Pulmonary artery endothelial cell (primary cell): ENCODE data around the gene BCR. TPM values are rescaled to one million over a fixed set of nuclear protein-coding genes. Genes with fewer than 3 reads are reported as not detected.
A peak's percentile ranks its signal among the peaks of the same experiment; 100 is the strongest.

Experiments used
- DNase-seq: peaks from one replicate; pipeline ENCODE4 v3.0.0-alpha.2; 2011; ENCODE audit warnings: low read depth, low spot score
- total RNA-seq: library from RNA; depleted of rRNA; stranded (reverse); fragments of >200 nt; gene quantifications from 2 replicates; pipeline ENCODE4 v1.2.3, GENCODE V29; 2014

Gene BCR
- total RNA-seq, 1 donor from 2014 or later = 131 TPM

DNA sequence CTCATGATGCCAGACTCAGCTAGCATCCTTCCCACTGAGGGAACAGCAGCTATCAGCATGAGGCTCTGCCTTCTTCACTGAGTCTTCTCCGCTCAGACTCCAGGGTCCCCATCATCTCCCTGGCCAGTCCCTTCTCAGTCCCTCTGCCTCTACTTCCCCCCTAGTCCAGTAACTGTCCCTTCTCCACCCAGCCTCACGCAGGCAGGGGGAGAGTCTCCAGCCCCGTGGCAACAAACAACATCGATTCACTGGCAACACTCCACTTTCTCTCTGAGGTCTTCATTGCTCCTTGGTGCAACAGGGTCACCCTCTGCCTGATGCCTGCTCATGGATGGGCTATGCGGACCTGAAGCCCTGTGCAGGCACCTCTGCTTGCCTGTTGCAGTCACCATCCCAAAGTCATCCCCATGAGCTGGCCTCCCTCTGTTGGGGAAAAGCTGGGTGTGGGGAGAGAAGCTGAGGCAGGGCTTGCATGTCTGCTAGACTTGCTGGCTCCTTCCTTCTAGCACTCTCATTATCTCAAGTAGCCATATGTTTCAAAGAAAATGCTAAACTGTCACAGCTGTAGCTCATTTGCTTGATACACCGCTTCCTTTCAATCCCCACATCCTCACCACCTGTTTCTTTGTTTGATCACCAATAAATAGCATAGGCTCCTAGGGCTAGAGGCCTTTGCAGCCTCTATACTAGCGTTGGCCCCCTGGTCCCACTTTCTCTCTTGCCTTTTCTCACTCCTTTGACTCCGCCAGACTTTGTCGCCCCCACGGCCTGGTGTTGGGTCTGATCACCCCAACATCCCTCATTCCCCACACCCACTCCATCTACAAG is 4.3 kb upstream of the BCR start:
- DNase-seq = no peak

DNA sequence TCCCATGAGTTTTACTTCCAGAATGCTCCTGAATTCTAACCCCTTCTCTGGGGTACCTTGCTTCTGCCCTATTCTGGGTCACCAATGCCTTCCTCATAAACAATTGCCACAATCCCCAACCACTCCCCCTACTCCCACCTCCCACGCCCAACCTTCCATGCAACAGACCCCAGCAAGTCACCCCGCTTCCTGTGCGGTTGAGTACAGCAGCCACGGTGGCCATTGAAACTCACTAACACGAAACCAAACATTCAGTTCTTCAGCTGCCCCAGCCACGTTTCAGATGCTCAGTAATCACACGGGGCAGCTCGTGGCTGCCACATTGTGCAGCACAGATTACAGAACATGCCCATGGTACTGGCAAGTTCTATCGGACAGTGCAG is 3.7 kb upstream of the BCR start:
- DNase-seq = no peak

DNA sequence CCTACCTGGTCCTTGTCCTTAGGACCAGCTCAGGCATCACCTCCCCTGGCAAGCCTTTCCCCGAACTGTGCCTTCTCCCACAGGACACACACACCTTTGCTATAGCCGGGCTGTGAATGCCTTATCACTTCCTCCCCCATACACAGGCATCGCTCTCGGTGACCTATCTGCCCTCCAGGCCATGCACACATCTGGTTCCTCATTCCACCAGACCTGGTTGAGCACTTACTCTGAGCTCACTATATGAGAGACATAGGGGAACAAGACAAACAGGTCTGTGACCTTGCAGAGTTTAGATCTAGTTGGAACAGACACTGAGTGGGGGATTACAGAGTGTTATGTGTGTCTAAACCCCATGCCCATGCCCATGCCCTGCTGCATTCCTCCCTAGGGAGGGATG is 3.1 kb upstream of the BCR start:
- no peak for DNase-seq

DNA sequence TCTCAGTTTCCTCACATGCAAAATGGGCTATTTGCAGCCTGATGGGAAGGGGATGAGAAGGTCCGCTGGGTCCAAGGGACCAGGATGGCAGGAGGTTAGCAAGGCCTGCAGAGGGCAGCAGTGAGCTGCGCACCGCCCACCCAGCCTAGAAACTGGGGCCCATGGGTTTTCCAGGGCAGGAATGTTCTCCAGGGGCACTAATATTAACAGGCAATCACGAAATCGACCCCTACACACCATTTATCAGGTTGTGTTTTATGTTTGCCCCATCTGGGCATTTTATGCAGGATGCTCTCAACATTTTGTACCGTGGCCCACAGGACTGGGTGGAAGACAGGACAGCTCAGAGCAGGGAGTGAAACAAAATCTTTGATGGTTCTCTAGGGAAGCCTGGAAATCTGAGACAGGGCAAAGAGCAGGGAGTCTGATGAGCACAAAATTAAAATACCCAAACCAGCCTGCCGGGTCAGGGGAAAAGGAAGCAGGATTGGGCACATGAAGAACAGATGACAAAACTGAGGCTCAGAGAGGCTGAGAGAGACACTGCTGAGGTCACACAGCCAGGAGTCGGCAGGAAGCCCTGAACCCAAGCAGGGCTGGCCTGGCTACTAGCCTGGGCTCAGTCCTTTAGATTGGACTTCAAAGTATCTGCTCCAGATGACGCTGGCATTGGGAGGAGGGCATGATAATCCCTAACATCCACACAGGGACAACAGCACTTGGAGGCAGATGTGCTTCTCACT is 1.6 kb upstream of the BCR start:
- no peak for DNase-seq

DNA sequence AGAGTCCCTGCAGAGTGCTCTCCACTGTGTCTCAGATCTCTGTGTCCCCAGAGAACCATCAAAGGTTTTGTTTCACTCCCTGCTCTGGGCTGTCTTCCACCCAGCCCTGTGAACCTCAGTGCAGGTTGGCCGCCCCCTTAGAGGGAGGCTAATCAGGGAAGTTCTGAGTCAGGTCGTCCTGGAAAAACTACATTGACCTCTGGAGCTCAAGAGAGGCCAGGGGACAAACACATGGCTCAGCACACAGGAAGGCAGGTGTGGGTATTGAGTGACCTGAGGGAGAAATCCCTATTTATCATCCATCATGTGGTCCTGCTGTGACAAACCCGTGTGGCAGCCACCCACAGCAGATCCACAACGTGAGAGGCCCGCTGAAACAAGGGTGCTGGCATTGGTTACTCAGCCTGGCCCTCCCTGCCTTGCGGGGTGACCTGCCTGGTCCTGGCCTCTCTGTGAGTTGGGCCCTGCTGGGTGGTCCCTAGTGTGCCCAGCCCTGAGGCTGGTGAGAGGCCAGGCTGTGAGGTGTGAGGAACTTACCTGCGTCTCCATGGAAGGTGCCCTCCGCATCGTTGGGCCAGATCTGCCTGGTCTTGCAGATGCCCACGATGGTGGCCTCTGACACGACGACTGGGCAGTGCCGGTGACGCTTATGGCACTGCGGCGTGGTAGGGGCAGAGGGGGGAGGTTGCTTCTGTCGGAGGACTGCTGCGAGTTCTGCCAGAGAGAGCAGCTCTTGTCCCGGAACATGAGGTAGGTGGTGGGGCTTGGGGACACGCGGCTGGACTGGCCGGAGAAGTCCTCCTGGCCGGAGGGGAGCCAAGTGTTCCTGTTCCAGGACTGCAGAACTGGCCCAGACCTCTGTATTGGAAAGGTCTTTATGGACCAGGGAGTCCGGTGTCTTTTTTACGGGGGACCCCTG is 669 bp upstream of the BCR start:
- no peak for DNase-seq

DNA sequence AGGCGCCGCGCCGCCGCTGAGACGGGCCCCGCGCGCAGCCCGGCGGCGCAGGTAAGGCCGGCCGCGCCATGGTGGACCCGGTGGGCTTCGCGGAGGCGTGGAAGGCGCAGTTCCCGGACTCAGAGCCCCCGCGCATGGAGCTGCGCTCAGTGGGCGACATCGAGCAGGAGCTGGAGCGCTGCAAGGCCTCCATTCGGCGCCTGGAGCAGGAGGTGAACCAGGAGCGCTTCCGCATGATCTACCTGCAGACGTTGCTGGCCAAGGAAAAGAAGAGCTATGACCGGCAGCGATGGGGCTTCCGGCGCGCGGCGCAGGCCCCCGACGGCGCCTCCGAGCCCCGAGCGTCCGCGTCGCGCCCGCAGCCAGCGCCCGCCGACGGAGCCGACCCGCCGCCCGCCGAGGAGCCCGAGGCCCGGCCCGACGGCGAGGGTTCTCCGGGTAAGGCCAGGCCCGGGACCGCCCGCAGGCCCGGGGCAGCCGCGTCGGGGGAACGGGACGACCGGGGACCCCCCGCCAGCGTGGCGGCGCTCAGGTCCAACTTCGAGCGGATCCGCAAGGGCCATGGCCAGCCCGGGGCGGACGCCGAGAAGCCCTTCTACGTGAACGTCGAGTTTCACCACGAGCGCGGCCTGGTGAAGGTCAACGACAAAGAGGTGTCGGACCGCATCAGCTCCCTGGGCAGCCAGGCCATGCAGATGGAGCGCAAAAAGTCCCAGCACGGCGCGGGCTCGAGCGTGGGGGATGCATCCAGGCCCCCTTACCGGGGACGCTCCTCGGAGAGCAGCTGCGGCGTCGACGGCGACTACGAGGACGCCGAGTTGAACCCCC is 798 bp downstream of the BCR start:
- DNase-seq = no peak

DNA sequence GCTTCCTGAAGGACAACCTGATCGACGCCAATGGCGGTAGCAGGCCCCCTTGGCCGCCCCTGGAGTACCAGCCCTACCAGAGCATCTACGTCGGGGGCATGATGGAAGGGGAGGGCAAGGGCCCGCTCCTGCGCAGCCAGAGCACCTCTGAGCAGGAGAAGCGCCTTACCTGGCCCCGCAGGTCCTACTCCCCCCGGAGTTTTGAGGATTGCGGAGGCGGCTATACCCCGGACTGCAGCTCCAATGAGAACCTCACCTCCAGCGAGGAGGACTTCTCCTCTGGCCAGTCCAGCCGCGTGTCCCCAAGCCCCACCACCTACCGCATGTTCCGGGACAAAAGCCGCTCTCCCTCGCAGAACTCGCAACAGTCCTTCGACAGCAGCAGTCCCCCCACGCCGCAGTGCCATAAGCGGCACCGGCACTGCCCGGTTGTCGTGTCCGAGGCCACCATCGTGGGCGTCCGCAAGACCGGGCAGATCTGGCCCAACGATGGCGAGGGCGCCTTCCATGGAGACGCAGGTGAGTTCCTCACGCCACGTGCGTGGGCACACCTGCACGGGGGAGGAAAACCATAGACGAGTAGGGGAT is 1.5 kb downstream of the BCR start:
- no peak for DNase-seq

DNA sequence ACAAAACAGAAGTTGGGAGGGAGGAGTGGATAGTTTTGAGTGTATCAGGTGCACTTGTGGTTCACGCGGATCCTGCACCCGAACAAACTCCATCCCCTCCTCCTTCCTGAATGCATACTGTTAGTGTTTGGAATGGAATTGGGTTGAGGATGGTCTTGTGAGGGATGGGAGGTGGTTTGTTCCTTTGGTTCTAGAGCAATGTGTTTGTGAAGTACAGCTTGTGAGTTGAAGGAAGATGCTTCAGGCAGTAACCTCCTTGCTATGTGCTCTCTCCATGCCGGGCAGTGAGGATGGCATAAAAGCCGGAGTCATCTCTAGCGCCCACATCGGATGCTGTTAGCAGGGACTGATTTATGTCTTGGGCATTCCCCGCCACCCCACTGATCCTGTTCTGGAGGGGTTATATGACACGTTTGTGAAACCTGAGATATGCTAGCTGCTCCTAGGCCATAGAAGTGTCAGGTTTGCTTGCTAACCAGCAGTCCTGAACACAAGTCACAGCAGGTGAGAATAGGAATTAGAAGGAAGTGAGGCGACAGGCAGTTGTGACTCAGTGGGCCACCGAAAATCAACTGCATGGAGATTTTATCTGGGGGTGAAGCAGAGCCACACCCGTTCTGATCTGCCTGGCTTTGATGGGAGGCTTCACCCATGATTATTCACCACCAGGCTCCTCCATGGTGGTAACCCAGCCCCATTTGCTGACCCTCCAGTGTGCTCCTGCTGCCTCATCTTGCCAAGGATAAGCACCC is 2.2 kb downstream of the BCR start:
- no peak for DNase-seq

DNA sequence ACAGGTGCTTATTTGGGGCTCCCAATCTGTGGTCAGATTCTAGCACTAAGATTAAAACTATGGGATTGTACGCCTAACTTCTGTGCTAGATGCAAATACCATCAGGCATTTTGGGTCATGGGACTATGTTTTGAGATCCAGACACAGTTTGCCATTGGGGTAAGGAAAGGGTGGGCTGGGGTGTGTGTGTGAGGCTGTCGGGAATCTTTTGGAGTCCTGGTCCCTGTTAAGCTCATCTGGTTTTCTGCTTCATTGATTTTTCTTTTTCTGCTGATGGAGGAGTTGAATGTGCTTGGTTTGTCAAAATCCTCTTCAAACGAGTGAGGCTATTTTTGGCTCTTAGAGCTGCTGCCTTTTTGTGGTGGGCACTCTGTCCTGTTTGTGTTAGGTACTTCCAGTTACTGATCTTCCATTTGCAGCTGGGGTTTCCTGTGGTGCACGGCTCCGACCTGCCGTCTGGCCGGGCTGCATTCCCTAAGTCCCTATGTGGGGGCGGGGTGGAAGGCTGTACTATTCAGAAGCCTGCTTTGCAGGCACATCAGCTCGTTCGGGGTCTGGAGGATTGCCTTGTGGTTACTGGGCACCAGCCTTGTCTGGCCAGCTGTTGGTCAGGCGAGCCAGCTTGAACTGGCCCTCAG is 2.9 kb downstream of the BCR start:
- DNase-seq = no peak

DNA sequence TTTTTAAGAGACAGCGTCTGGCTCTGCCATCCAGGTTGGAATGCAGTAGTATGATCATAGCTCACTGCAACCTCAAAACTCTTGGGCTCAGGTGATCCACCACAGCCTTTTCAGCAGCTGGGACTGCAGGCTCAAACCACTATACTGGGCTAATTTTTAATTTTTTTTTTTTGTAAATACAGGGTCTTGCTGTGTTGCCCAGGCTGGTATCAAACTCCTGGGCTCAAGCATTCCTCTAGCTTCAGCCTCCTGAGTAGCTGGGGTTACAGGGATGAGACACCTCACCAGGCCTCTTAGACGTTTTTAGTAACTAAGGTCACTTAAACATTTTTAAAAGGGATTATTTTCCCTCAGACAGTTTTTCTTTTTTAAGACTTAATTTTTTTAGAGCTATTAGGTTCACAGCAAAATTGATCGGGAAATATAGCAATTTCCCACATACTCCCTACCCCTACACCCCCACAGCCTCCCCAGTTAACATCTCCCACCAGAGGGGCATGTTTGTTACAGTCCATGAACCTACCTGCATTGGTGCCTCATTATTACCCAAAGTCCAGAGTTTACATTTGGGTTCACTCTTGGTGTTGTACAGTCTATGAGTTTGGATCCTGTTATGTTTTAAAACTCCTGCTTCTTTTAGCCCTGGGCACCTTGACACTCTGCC is 3.9 kb downstream of the BCR start:
- DNase-seq = no peak

DNA sequence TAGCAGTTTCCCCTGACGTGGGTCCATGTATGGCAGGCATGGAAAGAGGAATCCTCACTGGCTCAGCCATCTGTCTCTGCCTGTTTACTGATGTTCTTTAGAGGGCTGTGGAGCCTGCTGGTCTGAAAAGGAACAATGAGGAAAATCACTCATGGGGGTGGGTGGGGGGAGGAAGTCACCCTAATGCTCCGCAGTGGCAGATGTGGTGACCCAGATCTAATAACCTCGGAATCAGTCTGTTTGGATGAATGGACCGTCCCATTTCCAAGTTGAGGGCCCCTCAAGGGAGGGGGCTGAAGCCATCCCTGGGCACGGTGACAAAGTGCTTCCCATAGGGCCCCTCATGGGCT is 4.4 kb downstream of the BCR start:
- DNase-seq = no peak

DNA sequence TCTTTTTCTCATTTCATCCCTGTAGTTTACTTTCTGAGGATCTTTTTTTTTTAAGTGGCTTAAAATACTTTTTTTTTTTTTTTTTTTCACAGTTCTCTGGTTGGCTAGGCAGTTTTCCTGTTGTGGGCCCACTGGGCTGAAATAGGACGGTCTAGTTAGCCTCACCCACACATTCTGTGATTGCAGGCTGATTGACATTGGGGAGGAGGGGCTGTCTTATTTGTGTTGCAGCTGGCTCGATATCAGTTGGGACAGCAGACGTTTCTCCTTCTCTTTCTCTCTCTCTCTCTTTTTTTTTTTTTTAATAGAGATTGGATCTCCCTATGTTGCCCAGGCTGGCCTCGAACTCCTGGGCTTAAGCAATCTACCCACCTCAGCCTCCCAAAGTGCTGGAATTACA is 6.9 kb downstream of the BCR start:
- DNase-seq = no peak

DNA sequence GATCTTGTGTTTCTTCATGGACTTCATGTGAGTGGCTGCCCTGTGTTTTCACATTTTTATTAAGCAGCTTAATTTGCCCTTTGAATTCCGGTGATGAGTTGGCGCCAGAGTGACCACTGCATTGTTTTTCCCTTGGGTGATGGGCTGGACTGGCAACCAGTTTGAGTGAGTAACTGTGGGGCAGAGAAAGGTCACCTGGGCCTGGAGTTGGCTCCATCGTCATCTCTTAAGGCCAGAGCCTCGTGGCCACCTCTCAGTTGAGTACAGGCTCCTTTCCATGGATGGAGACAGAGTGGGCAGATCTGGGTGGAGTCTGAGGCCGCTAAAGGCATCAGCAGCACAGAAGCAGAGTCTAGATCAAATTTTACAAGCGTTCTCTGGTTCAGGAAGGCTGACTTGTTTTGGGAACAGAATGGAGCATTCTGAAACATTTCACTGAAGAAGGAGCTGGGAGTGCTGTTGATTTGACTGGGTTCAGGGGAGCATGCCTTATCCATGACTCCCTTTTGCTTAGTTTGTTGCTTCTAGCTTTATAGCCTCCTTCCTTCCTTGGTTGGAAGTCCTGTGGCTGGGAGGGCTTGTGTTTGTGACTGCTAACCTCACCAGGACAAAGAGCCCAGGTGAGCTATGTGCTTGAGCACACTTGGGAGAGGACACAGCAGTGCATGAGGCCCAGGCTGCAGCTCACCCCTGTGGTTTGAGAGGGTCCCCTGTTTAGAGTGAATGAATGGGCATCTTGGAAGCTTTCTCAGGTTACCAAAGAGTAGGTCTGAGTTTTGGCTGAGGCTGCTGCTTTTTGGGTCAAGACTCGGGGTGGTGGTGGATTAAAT is 7.8 kb downstream of the BCR start:
- DNase-seq = peak; percentile 64

DNA sequence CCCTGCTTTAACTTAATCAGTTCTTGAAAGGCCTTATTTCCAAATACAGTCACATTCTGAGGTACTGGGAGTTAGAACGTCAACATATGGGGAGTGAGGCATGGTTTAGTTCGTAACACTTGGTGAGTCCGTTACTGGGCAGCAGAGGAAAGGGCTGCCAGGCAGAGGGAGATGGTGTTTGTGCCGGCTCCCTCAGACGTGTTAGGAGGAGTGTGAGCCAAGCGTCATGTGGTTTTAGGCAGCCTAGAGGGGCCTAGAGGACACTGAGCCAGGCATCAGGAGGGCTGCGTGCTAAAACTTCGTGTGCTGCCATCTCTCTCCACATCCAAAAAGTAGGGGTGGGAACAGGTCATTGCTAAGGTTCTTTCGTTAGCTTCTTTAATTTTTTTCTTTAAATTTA is 10.2 kb downstream of the BCR start:
- no peak for DNase-seq

DNA sequence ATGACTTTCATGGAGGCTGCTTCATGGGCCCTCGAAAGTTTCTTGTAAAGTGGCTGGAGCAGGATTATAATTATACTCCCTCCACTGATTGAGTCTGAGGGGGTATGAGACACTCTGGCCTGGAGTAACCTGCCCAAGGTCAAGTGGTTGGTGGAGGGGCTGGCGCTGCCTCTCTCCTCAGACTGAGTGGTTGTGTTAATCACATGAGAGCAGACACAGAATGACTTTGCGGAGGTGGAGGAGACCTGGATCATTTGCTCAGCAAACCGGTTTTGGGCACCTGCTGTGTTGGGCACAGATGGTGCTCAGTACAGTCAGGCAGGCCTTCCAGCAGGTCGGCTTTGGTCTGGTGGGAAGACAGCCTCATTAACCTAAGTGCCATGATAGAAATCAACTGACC is 11.8 kb downstream of the BCR start:
- DNase-seq = no peak

DNA sequence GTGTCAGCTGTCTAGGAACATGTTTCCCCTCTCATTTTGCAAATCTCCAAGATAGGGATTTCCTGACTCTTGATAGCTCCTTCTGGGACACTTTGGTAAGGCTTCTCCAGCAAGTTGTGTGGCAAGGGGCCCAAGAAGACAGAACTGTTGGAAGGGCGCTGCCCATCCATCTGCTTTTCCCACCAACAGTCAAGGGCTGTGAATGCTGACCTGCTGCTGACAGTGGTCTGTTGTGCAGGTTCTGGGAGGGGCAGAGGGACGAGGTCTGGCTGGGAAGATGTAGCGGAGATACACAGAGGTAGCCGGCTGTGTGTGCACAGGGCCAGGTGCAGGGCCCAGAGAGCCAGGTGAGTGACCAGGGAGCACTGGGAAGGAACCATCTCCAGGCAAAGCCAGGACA is 12.2 kb downstream of the BCR start:
- DNase-seq = no peak

DNA sequence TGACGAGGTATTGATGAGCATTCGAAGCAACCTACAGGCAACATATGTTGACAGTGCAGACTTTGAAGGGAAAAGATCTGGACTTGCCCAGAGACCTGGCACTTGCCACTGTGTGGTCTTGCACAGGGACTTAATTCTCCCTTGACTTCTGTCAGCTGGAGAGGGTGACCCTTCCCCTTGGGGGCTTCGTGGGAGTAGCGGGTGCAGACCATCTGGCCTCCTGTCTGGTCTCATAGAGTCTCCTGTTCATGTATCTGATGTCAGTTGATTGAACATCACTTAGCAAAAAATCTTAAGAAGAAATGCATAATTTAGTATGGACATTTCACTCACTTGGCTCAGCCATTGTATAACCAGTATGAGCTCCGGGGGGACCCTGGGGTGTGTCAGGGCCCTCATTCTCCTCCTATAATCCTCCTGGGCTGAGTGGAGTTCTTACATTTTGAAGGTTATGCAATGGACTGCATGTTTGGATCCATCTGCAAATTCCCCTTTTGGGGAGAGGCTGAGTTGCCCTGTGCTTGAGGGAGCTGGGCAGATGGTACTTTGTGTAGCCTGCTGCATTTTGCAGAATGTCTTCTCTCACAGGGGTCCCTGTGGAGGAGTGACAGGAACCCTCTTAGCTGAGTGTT is 13.0 kb downstream of the BCR start:
- no peak for DNase-seq

DNA sequence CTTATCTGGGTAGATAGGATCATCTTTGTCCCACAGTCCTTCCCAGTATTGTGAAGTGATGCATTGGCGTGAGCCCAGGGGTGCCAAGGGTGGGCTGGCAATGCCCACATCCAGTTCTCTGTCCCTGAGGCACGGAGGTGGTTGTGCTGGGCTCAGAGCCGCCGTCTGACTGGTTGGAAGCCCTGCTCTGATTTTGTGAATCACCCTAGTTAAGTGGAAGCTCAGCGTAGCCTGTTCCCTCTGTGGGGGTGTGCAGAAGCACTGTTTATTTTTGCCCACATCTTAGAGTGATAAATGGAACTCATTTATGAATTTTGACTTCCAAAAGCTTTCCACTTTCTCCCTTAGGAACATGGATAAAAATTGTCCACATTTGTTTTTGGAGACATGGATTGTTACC is 13.6 kb downstream of the BCR start:
- DNase-seq = no peak
